GM12865 (cell line): ENCODE results near the gene KCNJ5.

Experiments
- DNase-seq: peaks from one replicate; pipeline ENCODE4 v3.0.0; 2010; ENCODE audit warnings: low read depth
- H3K4me3 ChIP-seq: 2 replicates; pipeline ENCODE4 v1.5.1; 2011; ENCODE audit warnings: mild to moderate bottlenecking, low read depth, low read length, control low read depth
- TF ChIP-seq, protein P1 (sequence below): IDR thresholded peaks from 2 replicates; pipeline ENCODE4 v1.5.1; 2011; ENCODE audit warnings: low read length, control low read depth, low read depth, inconsistent platforms; ENCODE audit not compliant: insufficient read depth; ENCODE audit errors: missing control alignments

KCNJ5 gene

DNA sequence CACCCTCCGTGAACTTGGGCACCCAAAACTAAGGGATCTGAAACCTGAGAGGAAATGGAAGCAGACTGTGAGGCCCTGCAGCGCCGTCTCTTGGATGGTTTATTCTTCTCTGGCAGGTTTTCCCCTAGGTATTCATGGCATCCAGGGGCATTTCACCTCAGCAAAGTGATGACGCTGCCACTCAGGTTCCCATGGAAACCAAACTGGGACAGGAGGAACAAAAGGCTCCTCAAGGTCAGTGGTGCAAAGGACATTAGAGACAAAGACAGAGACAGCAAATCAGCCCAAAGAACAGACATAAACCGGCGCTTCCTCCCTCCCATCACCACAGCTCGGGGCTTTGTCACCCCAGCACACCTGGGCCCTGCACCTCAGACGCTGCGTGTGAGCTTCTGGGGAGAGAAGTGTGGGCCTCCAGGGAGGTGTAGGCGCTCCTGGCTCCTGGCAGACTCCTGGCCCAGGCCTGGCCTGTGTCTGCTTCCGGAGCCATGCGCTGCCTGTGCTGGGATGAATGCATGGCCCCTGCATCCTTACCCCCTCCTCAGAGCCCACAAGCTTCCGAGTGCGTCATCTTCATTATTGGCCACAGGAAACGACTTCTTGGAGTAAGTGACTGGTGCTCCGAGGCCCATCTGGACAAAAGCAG, 45.6 kb downstream of the KCNJ5 start:
- TF ChIP-seq, protein P1, sequence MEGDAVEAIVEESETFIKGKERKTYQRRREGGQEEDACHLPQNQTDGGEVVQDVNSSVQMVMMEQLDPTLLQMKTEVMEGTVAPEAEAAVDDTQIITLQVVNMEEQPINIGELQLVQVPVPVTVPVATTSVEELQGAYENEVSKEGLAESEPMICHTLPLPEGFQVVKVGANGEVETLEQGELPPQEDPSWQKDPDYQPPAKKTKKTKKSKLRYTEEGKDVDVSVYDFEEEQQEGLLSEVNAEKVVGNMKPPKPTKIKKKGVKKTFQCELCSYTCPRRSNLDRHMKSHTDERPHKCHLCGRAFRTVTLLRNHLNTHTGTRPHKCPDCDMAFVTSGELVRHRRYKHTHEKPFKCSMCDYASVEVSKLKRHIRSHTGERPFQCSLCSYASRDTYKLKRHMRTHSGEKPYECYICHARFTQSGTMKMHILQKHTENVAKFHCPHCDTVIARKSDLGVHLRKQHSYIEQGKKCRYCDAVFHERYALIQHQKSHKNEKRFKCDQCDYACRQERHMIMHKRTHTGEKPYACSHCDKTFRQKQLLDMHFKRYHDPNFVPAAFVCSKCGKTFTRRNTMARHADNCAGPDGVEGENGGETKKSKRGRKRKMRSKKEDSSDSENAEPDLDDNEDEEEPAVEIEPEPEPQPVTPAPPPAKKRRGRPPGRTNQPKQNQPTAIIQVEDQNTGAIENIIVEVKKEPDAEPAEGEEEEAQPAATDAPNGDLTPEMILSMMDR: no peak
- DNase-seq: no peak
- H3K4me3 ChIP-seq: no peak overlapping the region

DNA sequence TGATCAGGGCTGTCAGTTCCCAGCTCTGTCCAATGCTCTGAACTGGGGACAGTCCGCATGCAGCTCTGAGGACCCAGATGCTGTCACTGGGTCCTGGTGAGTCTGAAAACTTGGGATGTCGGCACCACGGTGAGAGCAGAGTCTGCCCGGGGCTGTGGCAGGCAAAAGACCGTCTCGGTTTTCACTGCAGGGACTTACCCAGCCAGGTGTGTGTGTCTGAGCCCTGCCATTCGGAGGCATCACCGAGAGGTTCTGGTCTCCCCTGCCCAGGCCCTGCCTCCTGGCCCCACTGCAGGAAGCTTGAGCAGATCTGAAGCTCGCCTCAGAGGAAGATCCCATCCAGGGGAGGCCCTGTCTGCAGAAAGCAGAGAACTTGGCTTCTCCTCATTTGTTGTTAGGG, 46.3 kb downstream of the KCNJ5 start:
- TF ChIP-seq, protein P1: no peak
- no peak for DNase-seq
- no peak overlapping the region for H3K4me3 ChIP-seq

DNA sequence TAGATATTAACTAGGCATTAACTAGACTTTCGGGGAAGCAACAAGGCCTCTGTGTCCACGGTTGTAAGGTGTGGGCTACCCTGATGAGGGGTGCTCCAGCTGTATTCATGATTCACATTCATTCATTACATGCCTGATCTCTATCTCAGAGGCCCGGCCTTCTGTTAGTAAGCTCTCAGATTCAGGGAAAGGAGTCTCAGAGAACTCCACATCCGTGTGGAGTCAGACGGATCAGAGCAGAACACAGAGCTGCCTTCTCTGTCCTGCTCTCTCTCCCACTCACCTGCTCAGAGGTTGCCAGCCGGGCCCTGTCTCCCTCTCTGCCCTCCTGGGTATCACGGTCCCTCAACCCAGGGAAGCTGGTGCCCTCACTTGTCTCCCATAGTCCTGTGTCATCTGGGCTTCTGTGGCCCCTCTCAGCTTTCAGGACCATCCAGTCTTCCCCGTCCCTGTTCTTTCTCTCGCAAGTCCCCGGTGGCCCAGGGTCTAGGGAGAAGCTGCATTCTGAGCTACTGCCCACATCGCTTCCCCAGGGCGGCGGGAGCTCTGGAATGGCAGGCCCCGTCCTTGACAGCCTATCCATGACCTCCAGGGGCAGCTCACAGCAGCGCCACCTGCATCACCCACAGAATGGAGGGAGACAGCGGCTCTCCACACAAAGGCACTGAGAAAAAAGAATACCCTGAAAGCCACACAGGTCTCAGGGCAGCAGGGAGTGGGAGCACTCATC, 47.2 kb downstream of the KCNJ5 start:
- TF ChIP-seq, protein P1: no peak
- DNase-seq: no peak
- H3K4me3 ChIP-seq: no peak overlapping the region

DNA sequence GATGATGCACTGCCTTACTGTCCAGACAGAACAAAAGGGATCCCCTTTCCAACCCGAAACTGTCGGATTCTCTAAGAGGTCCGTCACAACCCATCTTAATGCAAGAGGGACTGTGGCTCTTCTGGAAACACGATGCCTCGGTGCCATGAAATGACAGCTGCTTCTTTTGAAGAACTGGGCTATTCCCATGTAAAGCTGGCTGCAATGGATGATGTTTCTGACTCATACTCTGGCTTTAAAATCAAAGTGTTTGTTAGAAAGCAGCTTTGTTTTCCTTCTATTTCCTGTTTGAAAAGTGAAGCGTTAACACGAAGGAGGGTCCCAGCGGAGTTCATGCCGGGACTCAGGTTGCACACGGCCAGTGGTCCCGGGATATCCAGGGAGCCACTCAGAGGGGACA, 48.4 kb downstream of the KCNJ5 start:
- H3K4me3 ChIP-seq: no peak overlapping the region
- TF ChIP-seq, protein P1: no peak
- no peak for DNase-seq

DNA sequence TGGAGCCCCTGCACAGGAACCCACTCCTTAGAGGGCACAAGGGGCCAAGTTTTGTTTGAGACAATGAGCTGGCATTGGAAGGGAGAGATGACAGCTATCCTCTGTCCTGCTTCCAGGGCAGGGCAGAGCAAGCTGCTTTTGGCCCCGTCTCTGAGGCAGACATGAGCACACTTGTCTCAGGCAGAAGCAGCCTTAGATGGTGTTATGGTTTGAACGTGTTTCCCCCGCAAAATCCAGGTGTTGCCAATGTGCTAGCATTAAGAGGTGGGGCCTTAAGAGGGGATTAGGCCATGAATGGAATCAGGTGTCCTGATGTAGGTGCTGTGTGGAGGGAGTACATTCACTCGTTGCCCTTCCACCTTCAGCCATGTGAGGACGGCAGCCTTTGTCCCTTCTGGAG, 49.0 kb downstream of the KCNJ5 start:
- H3K4me3 ChIP-seq: no peak overlapping the region
- TF ChIP-seq, protein P1: no peak
- no peak for DNase-seq

DNA sequence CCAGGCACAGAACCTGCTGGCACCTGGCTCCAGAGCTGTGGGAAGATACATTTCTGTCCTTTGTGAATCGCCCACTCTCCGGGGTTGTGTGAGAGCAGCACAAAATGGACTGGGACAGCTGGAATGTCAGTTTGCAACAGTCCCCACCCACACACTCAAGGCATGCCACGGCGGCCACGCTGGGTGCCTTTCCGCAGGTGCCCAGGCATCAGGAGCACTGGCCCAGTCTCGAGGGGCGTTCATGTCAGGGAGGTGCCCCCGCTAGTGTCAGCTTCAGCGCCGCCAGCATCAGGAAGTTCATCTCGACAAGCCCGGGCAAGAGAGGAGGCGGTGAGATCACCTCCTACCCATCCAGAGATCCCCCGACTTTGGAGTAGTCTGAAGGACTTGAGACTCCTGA, 49.4 kb downstream of the KCNJ5 start:
- no peak overlapping the region for H3K4me3 ChIP-seq
- TF ChIP-seq, protein P1: no peak
- DNase-seq: no peak
